GM19025 (cell line): ENCODE data around the gene PRSS2.
A peak's percentile ranks its signal among the peaks of the same experiment; 100 is the strongest.
"Not testable (repeated sequence)": the region's sequence is repeated elsewhere in the genome, so short reads cannot be mapped to it uniquely, and the experiment has no call there.

Experiments used
- ATAC-seq: cut with Tn5 transposase; IDR thresholded peaks from one replicate; pipeline ENCODE4 v1.9.1; 2021; ENCODE audit warnings: mild to moderate bottlenecking, low read depth, moderate library complexity; ENCODE audit not compliant: unreplicated experiment

PRSS2 gene

DNA sequence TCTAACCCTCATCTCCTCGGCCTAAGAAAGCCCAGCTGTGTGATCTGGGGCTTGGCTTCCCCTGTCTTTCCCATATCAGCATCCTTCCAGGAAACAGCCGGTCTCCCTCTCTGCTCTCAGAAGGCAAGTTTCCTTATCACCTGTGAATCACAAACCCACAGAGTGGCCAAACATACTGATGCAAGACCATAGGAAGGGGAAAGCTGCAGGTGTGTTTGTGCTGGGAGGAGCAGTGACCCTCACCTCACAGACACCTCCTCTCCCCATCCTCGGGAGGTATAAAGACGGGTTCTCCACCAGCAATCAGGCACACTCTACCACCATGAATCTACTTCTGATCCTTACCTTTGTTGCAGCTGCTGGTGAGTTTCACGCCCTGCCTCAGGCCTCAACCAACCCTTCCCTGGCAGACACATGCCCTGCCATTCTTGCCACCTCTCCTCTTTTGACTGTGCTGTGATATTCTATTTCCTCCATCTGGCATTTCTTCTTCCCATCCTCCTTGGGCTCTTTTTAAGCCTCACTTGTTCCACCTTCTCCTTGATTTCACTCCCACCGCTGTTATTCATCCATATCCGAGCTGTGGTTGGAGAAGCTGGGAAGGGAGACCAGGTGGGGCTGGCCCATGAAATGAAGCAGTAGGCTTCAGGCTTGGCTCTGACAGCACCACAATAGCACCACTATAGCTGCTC, at the start of gene PRSS2:
TSS of gene PRSS2 (plus strand) at position 310 of the 692 bp plus-strand sequence. CDS start at position 323, 13 bp downstream.
- ATAC-seq: peak; percentile 16

DNA sequence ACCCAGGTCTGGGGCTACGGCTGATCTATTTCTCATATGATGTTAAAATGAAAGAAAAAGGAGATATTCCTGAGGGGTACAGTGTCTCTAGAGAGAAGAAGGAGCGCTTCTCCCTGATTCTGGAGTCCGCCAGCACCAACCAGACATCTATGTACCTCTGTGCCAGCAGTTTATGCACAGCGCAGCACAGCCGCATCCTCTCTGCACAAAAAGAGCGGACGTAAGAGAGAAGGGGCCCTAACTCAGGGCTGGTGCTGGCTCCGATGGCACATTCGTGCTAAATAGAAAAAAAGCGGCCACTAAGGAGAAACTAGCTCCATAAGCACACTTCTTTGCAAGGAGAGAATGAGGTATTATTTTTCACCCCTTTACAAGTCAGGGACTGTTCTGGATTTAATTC, 49.8 kb upstream of the PRSS2 start:
- no peak for ATAC-seq

DNA sequence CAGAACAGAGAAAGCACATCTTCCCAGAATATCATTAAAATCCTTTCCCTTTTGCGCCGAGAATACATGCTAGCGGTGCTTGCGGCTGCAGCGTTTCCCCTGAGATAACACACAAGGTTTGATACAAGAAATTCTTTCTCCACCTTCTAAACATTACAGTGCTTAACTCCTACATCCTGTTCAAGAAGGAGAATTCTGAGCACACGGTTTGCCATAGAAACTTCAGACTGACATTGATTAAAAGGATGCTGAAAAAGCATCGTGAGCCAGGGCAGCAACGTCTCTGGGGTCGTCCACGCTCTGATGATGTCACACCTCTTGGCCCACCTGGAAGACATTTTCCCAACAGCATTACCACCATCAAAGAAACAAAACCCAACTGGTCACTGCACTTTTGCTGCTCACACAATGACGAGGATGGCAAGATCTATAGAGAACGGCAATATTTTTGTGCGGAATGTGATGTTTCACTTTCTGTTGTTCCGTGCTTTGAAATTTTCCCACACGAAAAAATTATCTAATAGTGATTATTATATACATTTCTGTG, 48.4 kb upstream of the PRSS2 start:
- ATAC-seq: no peak

DNA sequence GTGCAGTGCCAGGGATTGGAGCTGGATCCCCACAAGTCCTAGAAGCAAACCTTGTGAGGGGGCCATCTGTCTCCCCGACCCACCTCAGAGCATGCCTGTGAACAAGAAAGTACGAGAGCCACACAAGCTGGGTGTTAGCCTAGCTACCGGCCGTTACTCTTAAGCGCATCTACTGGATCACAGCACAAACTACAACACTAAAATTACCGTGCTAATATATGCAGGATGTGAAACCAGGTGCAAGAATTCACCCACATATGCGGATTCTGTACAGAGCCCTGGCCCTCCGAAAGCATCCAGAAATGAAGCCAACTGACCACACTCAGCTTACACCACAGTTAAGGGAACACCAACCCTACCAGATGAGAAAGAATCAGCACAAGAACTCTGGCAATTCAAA, 37.5 kb upstream of the PRSS2 start:
- ATAC-seq: no peak

DNA sequence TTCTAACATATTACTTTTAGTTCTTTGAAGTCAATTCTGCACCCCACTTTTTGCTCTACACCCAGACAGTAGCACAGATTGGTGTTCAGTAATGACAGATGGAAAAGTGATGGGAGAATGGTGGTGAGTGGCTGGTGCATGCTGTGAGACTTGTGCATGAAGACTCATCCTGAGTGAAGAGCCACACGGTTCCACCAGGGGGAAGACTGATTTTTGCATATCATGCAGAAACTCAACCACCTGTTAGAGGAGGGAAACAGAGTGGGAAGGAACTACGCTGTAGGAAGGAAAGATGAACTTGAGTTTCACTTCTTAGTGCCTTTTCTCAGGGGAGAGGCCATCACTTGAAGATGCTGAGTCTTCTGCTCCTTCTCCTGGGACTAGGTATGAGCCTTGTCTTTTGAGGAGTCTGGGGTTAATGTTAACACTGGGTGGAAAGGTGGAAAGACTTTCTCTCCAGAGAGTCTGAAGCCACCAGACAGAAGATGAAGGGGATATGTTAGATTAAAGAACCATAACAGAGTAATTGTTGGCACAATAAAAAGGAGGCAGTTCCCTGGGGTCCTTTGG, 30.8 kb upstream of the PRSS2 start:
- peak; percentile 85 for ATAC-seq

DNA sequence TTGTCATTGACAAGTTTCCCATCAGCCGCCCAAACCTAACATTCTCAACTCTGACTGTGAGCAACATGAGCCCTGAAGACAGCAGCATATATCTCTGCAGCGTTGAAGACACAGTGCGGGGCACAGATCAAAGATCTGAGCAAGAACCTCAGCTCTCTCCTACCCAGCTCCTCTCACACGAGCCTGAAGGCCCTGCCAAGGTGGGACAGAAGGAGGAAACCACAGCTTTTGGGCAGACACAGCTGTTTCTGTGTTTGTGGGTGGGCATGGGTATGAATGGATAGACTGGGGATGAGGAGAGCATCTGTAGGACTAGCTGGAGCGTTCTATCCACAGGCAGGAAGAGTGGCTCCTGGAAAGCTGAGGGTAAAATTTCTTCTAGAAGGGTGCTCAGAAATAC, 30.0 kb upstream of the PRSS2 start:
- no peak for ATAC-seq

DNA sequence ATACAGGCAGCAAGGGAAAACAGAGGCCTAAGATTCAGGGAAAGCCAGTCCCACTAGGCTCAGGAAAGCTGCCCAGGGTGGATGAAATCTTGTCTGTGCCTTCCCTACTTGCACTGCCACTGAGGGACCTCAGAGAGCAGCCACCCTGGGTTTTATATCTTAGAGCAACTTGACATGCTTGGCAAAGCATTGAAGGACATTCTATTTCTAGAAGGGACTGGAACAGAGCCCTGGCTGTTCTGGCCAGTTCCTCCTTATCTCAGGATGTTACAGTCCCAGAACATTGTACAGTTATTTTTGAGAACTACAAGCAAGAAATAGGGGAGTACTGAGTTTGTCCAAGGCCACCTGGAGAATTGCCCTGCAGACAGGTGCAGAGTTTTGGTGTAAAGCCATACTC, 28.8 kb upstream of the PRSS2 start:
- ATAC-seq: not testable (repeated sequence)

DNA sequence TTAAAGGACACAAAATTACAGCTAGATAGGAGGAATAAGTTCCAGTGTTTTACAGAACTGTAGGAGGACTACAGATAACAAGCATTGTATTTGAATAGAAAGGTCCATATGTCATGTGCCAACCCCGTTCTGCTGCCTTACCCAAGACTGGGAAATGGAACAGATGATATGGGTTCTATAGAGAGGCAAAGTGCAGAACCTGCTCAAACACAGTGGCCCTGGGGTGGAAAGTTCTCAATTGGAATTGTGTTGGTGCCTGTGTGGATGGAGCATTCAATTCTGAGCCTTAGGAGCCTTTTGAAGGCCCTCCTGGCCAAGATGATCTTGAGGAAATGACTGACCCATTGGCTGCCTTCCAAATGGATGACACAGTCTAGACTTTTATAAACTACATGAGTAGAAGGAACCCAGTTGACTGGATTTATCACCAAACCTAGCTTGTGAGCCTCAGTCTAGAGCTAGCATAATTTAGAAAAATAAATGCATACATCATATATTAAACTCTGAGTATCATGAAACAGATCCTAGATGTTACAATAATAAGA, 25.6 kb upstream of the PRSS2 start:
- ATAC-seq: no peak

DNA sequence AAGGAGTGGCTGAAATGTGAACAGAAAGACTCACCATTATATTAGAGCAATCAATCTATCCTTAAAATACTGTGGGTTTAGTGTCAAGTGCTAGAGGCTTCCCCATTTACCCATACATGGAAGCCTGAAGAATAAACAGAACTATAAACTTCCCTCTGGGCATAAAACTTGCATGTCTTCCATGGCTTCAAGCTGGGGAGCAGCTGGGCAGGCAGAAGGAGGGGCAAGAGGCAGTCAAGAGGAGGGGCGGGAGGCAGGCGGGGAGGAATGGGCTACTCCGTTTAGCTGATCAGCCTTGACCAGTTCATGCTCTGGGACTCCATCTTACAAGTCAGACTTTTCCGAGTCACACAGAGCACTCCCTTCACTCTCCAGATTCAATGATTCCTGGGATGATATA, 25.0 kb upstream of the PRSS2 start:
- no peak for ATAC-seq

DNA sequence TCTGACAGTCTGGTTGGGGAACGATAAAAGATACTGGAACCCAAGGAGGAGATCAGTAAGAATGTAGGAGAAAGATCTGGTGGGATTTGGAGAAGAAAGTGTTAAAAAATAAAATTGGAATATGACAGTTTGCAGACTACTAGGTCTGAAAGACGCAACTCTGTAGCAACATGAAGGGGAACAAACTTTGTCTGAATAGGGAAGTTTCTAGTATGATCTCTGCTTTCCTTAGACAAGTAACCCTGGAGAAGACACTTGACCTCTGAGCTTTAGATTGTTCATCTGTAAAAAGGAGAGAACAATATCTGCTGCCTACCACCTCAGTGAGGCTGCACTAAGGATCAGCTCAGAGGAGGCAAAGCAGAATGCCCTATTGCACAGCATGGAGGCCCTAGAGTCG, 24.5 kb upstream of the PRSS2 start:
- no peak for ATAC-seq

DNA sequence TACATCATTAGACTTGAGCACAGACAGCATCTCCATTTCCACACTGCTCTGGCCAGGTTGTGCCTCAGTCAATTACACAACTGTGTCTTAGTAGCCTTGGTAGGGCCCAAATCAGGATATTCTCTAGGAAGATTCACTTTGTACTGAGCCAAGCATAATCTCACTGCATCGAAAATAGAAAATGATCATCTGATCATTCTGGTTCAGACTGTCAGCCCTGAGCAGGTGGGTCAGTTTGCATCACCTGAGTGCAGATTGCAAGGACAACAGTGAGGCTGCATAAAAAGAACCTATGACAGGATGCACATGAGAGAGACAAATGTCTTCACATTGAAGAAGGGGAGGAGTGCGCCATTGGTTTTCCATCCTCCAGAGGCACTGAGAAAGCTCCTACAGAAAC, 22.4 kb upstream of the PRSS2 start:
- not testable (repeated sequence) for ATAC-seq

DNA sequence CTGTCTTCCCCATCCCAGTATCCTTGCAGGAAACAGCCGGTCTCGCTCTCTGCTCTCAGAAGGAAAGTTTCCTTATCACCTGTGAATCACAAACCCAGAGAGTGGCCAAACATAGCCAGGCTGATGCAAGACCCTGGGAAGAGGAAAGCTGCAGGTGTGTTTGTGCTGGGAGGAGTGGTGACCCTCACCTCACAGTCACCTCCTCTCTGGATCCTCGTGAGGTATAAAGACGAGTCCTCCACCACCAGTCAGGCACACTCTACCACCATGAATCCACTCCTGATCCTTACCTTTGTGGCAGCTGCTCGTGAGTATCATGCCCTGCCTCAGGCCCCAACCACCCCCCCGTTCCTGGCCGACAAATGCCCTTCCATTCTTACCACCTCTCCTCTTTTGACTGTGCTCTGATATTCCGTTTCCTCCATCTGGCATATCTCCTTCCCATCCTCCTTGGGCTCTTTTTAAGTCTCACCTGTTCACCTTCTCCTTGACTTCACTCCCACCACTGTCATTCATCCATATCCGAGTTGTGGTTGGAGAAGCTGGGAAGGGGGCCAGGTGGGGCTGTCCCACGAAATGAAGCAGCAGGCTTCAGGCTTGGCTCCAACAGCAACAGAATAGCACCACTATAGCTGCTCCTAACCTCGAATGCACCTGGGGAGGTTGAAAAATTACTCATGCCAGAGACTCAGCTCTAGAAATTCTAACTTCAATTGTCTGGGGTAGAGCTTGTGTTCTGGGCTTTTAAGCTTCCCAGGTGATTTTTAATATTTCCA, 21.4 kb upstream of the PRSS2 start, which contains the start of gene PRSS1:
TSS of gene PRSS1 (plus strand) at position 255 of the 776 bp plus-strand sequence. CDS start at position 268, 13 bp downstream.
- no peak for ATAC-seq

DNA sequence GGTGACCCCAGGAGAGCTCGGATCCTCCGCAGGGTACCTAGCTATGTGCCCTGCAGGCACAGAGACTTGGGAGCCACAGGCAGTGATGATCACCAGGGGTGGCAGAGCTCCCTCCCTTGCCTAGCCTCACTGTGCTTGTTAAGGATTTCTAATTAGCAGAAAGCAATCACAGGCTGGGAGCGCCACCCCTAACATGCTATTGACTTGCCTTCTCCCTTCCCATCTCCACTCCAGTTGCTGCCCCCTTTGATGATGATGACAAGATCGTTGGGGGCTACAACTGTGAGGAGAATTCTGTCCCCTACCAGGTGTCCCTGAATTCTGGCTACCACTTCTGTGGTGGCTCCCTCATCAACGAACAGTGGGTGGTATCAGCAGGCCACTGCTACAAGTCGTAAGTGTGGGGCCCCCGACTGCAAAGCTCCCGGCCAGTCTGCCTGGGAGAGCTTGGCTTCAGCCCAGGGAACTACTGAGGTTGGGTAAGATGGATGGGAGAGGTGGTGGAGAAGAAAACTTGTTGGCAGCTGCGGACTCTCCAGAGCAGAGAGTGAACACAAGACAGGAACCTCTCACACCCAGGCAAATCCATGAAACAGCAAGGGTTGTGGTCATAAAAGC, 20.3 kb upstream of the PRSS2 start:
- no peak for ATAC-seq

DNA sequence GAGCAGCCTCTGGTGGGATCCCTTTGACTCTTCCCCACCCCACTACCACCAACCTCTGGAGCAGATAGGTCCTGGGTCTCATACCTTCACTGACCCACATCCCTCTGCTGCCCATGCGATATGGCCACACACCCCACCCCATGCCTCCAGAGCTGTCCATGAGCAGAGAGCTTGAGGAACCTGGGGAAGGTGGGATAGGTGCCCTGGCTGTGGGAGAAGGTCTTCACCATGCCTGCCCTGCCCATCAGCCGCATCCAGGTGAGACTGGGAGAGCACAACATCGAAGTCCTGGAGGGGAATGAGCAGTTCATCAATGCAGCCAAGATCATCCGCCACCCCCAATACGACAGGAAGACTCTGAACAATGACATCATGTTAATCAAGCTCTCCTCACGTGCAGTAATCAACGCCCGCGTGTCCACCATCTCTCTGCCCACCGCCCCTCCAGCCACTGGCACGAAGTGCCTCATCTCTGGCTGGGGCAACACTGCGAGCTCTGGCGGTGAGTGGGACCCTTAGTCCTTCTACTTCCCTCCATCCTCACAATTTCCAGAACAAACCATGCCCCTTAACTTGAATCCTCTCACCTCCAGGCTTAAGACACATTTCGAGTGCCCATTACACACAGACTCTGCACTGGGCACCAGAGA, 19.1 kb upstream of the PRSS2 start:
- not testable (repeated sequence) for ATAC-seq

DNA sequence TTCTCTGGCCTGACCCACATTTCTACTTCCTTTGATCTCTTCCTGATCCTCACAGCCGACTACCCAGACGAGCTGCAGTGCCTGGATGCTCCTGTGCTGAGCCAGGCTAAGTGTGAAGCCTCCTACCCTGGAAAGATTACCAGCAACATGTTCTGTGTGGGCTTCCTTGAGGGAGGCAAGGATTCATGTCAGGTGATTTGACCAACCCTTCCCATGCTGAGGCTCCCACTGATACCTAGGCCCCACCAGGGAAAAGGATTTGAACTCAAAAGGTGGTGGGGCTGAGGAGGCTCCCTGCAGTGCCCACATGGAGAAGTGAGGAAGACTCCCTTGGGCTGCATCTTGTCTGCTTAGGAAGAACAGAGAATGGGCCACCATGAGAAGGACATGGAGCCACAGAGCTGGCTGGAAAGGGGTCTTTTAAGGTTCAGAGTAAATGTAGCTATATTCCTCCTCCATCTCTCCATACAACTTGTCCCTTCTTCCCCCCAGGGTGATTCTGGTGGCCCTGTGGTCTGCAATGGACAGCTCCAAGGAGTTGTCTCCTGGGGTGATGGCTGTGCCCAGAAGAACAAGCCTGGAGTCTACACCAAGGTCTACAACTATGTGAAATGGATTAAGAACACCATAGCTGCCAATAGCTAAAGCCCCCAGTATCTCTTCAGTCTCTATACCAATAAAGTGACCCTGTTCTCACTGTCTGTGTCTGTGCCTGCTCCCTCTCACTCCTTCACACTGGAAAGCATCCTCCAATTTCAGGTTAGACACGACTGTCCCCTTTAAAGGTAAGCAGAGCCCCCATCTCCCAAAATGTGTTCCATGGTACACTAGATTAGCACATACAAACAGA, 18.2 kb upstream of the PRSS2 start:
- ATAC-seq: no peak

DNA sequence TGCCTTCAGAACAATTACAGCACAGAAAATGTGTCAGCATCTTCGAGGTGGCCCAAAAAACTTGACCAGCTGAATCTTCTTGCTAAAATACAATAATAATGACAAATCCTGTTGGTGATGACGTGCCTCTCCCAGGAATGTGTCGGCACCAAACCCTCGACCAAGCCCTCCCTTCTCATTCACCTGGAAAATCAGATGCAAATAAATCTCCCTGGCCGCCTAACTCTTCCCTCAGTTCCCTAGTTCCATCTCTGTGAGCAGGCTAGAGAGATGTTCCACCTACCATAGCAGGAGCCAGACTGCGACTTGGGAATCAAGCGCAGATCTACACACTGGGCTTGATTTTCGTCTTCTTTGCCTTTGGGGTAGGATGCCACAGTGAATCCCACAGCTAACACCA, 17.4 kb upstream of the PRSS2 start:
- no peak for ATAC-seq

DNA sequence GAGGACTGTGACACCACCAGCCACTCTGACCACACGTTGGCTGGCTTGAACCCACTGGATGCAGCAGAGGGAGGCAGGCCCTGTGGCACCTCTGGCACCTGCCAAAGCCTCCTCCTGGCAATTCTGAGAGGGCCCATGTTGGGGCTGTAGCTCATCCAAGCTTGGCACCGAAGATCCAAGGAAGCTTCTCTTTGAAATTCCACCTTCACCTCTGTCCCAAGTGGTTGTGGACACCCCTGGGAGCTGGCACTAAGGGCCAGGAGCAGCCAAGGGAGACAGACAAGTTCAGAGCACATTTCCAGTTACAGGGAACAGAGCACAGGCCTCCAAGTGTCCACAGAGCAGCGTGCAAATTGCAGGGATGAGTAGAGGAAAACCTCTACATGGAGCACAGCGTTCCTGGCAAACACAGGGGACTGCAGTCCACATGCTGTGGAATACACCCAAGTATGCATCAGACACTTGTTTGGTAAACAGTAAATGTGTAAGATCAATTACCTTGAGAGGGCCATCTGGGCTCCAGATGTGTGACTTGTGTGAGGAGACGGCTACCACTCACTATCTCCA, 16.8 kb upstream of the PRSS2 start:
- ATAC-seq: not testable (repeated sequence)

DNA sequence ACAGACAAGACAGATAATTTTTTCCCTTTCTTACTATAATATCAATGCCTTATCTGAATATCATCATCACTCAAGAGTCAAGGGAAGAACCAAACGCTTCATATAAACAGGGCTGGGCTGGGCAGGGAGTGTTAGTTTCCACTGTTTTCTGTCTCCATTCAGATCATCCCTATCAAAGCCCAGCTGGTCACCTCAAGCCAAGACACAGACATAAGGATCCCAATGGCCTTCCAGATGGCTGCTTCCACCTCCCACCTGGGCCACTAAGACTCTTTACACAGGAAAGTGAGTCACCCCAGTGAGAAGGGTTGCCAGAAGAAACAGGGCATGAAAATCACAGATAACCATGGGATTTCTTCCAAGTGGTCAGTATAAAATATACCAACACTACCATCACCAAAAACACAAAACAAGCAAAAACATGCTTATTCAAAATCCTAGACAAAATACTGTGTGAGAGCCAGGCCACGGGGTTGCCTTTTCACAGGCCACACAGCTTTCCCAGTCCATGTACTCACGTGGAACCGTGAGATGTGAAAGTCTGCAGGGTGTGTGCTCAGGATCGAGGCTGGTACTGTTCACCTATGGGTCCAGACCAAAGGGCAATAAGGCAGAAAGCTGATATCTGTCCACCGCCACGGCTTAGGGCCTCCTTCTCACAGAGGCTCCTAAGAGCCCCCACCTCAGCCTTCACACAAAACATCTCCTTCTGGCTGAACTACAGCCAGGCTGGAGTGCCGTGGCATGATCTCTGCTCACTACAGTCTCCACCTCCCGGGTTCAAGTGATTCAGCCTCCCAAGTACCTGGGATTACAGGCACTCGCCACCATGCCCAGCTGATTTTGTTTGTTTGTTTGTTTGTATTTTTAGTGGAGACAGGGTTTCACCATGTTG, 15.8 kb upstream of the PRSS2 start:
- no peak for ATAC-seq
